GM11168 (cell line): Measurements from ENCODE around the gene CTSW.

Experiments used
- in situ Hi-C: fragments of 300-500 bp; cut with MboI; formaldehyde crosslinking; loops from one replicate; pipeline ENCODE4 v1.12.0; 2022; ENCODE audit warnings: low sequenced_read_pairs; ENCODE audit not compliant: unreplicated experiment

Gene CTSW

GRCh38 chr11:65854852-65855837, 24.5 kb upstream of the CTSW start:
- in situ Hi-C loops: no loop called here

GRCh38 chr11:65855927-65856363, 23.7 kb upstream of the CTSW start:
- in situ Hi-C loops: no loop called here

- in situ Hi-C loops: no loop called here
Observed at GRCh38 chr11:65856689-65857499, 22.7 kb upstream of the CTSW start.

GRCh38 chr11:65857500-65857852, 22.2 kb upstream of the CTSW start:
- in situ Hi-C loops: no loop called here

GRCh38 chr11:65857853-65858680, 21.6 kb upstream of the CTSW start, which contains the start of gene CFL1:
CFL1 (minus strand) TSS chr11:65858180; CDS start chr11:65858099, 81 bp downstream.
- in situ Hi-C loops: no loop called here

- in situ Hi-C loops: no loop called here
Observed at GRCh38 chr11:65858681-65859087, 21.0 kb upstream of the CTSW start.

- in situ Hi-C loops: no loop called here
Observed at GRCh38 chr11:65859095-65859811, 20.4 kb upstream of the CTSW start.

GRCh38 chr11:65859812-65860277, 19.8 kb upstream of the CTSW start:
- in situ Hi-C loops: no loop called here

GRCh38 chr11:65860278-65861164, 19.1 kb upstream of the CTSW start, which contains the start of gene MUS81:
MUS81 (plus strand) TSS chr11:65860433; CDS start chr11:65860754, 321 bp downstream.
- in situ Hi-C loops: no loop called here

GRCh38 chr11:65861165-65861505, 18.5 kb upstream of the CTSW start:
- in situ Hi-C loops: no loop called here

GRCh38 chr11:65861533-65862183, 18.0 kb upstream of the CTSW start:
- in situ Hi-C loops: no loop called here

- in situ Hi-C loops: no loop called here
Observed at GRCh38 chr11:65862191-65862735, 17.4 kb upstream of the CTSW start.

- in situ Hi-C loops: no loop called here
Observed at GRCh38 chr11:65862941-65863888, 16.4 kb upstream of the CTSW start.

- in situ Hi-C loops: no loop called here
Observed at GRCh38 chr11:65863889-65864705, 15.5 kb upstream of the CTSW start.

GRCh38 chr11:65864706-65865471, 14.7 kb upstream of the CTSW start:
- in situ Hi-C loops: no loop called here
